GM18508 (cell line): ENCODE results near the gene CLIC5.

Experiments
- ATAC-seq: cut with Tn5 transposase; IDR thresholded peaks from one replicate; pipeline ENCODE4 v1.9.1; 2021; ENCODE audit warnings: moderate number of reproducible peaks; ENCODE audit not compliant: insufficient read depth, unreplicated experiment

CLIC5 gene

DNA sequence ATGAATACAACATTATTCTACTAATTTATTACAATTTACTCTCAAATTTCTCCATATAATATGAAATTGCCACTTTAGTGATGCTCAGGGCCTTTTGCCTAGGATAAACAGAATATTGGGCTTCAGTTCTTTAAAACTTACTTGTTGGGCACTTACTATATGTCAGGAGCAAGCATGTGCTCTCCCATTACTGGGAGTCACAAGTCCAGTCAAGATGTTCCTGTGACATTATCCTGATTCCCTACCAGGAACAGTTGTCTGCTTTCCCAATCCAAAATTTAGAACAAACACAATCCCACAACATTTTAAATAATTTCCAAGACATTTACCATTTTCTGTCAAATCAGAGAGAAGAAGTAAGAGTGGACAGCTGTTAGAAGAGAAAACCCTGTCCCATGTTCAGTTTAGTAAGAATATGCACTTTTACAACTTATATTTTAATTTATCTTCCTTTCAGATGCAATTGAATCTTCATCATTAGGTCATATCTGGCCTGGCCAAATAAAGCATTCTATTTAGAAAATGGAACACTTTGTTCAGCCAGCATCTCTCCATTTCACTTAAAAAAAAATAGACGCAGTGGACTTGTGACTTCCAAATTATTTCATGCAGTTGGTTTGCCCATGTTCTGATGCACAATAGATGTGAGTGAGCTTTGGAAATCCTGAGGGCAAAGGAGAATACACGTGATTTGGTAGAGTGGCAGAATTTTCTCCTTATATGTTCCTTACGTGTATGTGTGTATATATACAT, 159.8 kb downstream of the CLIC5 start:
- no peak for ATAC-seq

DNA sequence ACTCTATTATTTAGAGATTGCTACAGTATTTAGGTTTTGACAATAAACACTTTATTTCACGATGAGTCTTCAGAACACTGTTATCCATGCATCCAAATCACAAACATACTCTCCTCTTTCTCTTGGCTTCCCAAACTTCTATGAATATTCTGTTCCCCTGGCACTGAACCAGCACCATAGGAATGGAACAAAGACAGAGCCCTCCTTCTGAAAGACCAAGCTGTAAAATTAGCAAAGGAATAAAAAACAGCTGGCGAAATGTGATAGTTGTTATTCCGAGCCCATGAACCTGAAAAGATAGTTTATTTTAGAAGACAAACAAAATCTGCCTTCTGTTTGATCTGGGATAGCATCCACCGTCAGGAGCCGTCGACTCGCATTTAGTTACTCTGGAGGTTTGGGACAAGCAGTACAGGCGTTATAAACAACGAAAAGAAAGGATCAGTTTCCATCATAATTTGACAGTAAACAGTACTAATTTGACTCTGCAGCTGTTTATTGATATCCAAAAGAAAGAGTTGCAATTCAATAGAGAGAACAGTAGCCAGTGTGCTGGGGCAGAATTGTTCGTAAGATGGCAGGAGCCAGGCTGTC, 161.4 kb downstream of the CLIC5 start:
- no peak for ATAC-seq

GRCh38 chr6:45851034-45851400, 164.6 kb downstream of the CLIC5 start:
- ATAC-seq: no peak

GRCh38 chr6:45850378-45851033, 165.2 kb downstream of the CLIC5 start:
- no peak for ATAC-seq

DNA sequence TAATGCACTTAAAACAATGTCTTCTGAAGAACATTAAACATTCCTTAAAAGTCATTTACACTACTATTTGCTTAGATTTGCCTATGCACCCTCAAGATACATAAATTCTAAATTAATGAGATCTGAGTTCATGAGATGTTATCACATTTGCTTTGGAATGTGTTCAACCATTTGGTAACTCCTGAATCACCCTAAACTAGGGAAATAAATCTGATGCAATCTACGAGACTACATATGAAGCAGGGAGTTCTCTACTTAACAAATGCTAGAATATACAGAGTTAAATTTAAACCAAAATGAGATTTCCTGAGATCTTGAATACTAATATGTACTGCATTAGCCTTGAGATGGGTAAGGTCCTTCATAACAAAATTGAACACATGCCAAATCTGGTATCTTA, 170.1 kb downstream of the CLIC5 start:
- ATAC-seq: no peak

GRCh38 chr6:45844986-45845385, 170.7 kb downstream of the CLIC5 start:
- no peak for ATAC-seq

- no peak for ATAC-seq
Measured at GRCh38 chr6:45843848-45844521, 171.7 kb downstream of the CLIC5 start.

DNA sequence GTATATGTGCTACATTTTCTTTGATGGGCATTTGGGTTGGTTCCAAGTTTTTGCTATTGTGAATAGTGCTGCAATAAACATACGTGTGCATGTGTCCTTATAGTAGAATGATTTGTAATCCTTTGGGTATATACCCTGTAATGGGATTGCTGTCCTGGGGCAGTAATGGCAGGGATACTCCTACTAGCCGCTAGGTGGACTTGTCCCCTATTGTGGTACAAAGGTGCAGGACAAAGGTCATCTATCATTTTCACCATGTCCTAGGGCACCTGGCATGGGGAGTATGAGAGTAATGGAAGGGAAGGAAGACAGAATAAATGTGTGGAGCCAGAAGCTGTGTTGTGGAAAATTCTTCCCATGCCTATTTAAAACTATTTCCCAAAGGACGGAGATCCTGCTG, 174.6 kb downstream of the CLIC5 start:
- no peak for ATAC-seq

DNA sequence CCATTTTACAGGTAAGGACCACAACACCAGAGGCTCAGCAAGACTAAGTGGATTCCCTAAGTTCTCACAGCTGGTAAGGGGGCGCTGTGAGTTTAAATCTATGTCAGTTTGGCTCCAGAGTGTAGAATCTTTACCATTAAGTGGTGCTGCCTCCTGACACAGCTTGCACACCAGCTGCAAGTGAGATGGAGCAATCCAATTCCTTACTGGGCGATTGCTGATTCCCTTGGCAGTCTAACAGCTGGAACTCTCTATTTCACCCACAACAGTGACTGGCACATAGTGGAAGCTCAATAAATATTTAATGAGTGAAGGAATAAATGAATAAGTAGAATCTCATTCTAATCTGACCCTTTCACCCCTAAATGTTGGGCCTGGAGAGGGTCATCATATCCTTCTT, 176.7 kb downstream of the CLIC5 start:
- no peak for ATAC-seq

GRCh38 chr6:45838451-45838850, 177.2 kb downstream of the CLIC5 start:
- no peak for ATAC-seq

- ATAC-seq: no peak
Measured at GRCh38 chr6:45837541-45838200, 178.0 kb downstream of the CLIC5 start.

DNA sequence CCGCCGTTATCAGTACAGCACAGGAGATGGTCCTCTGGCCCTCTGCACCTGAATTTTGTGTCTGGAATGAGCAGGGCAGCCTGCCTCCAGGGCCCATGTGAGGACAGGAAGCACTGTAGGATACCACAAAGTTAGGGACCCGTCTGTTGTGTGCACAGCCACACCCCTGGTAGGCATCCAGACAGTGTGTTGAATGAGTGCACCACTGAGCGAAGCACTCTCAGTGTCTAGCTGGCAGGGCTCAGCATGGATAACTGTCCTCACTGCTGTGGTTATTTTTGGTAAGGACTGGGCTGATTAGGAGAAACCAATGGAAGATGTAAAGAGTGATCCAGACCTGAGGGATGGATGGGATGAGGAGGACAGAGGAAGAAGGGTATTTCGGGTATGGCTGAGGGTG, 178.7 kb downstream of the CLIC5 start:
- no peak for ATAC-seq

- ATAC-seq: no peak
Measured at GRCh38 chr6:45836438-45836824, 179.2 kb downstream of the CLIC5 start.

DNA sequence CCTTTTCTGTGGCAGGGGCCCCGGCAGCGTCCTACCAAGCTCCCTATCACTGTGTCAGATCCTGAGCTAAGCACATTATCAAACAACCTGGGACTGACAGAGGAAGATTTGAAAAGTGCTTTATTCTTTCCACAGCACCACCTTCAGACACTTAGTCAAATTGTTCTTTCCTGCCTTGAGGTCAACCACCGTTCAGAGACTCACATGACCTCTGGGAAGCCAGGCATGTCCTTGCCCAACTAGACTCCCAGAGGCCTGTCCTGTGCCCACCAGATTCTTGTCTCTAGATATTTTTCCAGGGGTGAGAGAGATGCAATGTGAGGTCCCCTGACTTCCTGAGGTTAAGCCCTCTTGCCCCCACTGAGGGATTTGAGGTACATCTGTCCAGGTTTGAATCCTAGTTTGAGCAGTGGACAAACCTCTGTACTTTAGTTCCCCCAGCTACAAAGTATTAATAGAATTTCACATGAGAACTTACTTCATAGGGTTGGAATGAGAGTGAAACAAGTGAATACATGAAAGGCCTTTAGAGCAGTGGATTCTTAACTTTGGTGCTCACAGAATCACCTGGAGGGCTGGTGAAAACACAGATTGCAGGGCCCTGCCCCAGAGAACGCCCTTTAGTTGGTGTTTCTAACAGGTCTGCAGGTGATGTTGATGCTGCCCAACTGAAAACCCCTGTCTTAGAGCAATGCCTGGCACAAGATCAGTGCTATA, 179.8 kb downstream of the CLIC5 start:
- ATAC-seq: no peak

DNA sequence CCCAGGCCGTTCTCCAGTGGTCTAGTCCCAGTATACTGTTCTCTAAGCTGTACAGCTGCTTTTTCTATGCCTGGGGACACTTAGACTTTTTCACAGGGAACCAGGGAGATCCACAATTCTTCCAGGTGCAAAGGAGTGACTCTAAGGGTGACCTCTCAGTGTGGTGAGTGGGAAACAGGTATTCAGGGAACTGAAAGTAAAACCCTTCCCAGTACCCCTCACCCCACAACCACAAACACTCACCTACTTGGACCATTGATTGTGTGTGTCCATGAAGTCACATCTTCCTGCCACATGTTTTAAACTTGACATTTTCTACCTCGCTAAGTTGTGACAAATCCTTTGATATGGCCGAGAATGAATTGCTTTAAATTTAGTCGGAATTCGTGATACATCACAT, 183.6 kb downstream of the CLIC5 start:
- ATAC-seq: no peak
